K562 (cell line): ENCODE results near the gene MAST4. TPM values are rescaled to one million over a fixed set of nuclear protein-coding genes. Genes with fewer than 3 reads are reported as not detected.

ENCODE experiments used
- CBFB ChIP-seq: sonication (generic); formaldehyde crosslinking; IDR thresholded peaks from 2 replicates; pipeline ENCODE4 v1.4.0; 2020; ENCODE audit warnings: mild to moderate bottlenecking, missing genetic modification reagents
- COPS2 ChIP-seq: fragments of 450-650 bp; conservative IDR thresholded peaks from 2 replicates; pipeline ENCODE4 v1.6.1; 2016; ENCODE audit warnings: mild to moderate bottlenecking, moderate library complexity
- CREBBP ChIP-seq: IDR thresholded peaks from one replicate; pipeline ENCODE4 v1.6.1; 2012; ENCODE audit warnings: low read depth, mild to moderate bottlenecking, control low read depth, inconsistent platforms, low read length
- CUX1 ChIP-seq: fragments of 200-800 bp; sonication (Bioruptor generic); IDR thresholded peaks from 2 replicates; pipeline ENCODE4 v1.6.1; 2016; ENCODE audit warnings: missing genetic modification characterization, missing compliant biosample characterization
- ELF1 ChIP-seq: fragments of 200-800 bp; sonication (Bioruptor generic); IDR thresholded peaks from 2 replicates; pipeline ENCODE4 v1.6.1; 2016; ENCODE audit warnings: missing genetic modification characterization, missing compliant biosample characterization
- FOXA1 ChIP-seq: fragments of 450-650 bp; IDR thresholded peaks from 2 replicates; pipeline ENCODE4 v1.6.1; 2016; ENCODE audit warnings: mild to moderate bottlenecking, borderline replicate concordance
- FOXJ2 ChIP-seq: fragments of 200-800 bp; sonication (Bioruptor generic); IDR thresholded peaks from 2 replicates; pipeline ENCODE4 v1.6.1; 2016; ENCODE audit warnings: missing genetic modification characterization, missing compliant biosample characterization
- GATAD2B ChIP-seq: fragments of 450-650 bp; IDR thresholded peaks from 2 replicates; pipeline ENCODE4 v1.6.1; 2017; ENCODE audit warnings: mild to moderate bottlenecking, borderline replicate concordance
- JUN ChIP-seq, 2 experiments: sonication (generic) in 1 of 2; formaldehyde crosslinking in 1 of 2; IDR thresholded peaks; 2 replicates each; pipeline versions ENCODE4 v1.6.1 to v1.8.0; 2012 to 2022; ENCODE audit warnings: borderline replicate concordance in 2 of 2, mild to moderate bottlenecking in 2 of 2, improper control_type of control experiment in 1 of 2, low read depth in 1 of 2, low read length in 1 of 2, missing genetic modification reagents in 1 of 2
- MEF2A ChIP-seq: IDR thresholded peaks from 2 replicates; pipeline ENCODE4 v1.6.1; 2011; ENCODE audit warnings: low read depth, mild to moderate bottlenecking, low read length, moderate library complexity; ENCODE audit not compliant: control insufficient read depth
- PML ChIP-seq: IDR thresholded peaks from 2 replicates; pipeline ENCODE4 v1.6.1; 2012; ENCODE audit warnings: low read length, inconsistent platforms
- PRMT5 ChIP-seq: sonication (generic); formaldehyde crosslinking; IDR thresholded peaks from 2 replicates; pipeline ENCODE4 v1.5.0; 2020; ENCODE audit warnings: missing genetic modification reagents
- ZFP1 ChIP-seq: fragments of 450-650 bp; formaldehyde crosslinking; IDR thresholded peaks from 2 replicates; pipeline ENCODE4 v1.4.0; 2020; ENCODE audit warnings: mild to moderate bottlenecking, mixed read lengths
- ZMIZ1 ChIP-seq, 2 experiments: fragments of 150-350 bp in 1 of 2; IDR thresholded peaks; 2 replicates each; pipeline ENCODE4 v1.6.1; 2012 to 2016; ENCODE audit warnings: low read depth in 2 of 2, low read length in 2 of 2, mild to moderate bottlenecking in 1 of 2, moderate library complexity in 1 of 2
- ZNF12 ChIP-seq: sonication (generic); formaldehyde crosslinking; IDR thresholded peaks from 2 replicates; pipeline ENCODE4 v1.4.0; 2020; ENCODE audit warnings: mild to moderate bottlenecking, missing genetic modification reagents
- ZNF347 ChIP-seq: fragments of 450-650 bp; formaldehyde crosslinking; IDR thresholded peaks from 2 replicates; pipeline ENCODE4 v1.4.0; 2020; ENCODE audit warnings: low read depth, mild to moderate bottlenecking, moderate library complexity
- ZNF76 ChIP-seq: fragments of 250-450 bp; sonication (Bioruptor Pico); IDR thresholded peaks from 2 replicates; pipeline ENCODE4 v1.4.0; 2020; ENCODE audit warnings: mild to moderate bottlenecking, moderate library complexity, borderline replicate concordance
- polyA plus RNA-seq, 8 experiments: library from polyadenylated mRNA; depleted of rRNA in 4 of 8; stranded (reverse) in 5 of 8; unstranded in 3 of 8; fragments of >200 nt; fragmentation: Nextera tagmentation in 2 of 8; fragmentation: Illumina TruSeq in 1 of 8; extraction: Ambion mirVana in 2 of 8; extraction: Trizol in 1 of 8; gene quantifications; 2 replicates each; pipeline versions ENCODE4 v1.2.1 to v1.2.3, GENCODE V29; 2011 to 2014; ENCODE audit warnings: inconsistent platforms in 1 of 8, missing spikeins in 1 of 8
- total RNA-seq, 7 experiments: library from RNA; depleted of rRNA in 6 of 7; stranded (reverse); fragments of >200 nt in 6 of 7; fragmentation: Illumina TruSeq in 2 of 7; extraction: Trizol in 2 of 7; gene quantifications; 2 replicates each; pipeline versions ENCODE4 v1.2.1 to v1.2.3, GENCODE V29; 2011 to 2021; ENCODE audit warnings: low replicate concordance in 1 of 7
- TF ChIP-seq, protein P1 (sequence below): sonication (generic); IDR thresholded peaks from 2 replicates; pipeline ENCODE4 v1.6.1; 2016

Gene MAST4
- total and polyA plus RNA-seq, 9 of the 15 experiments (the other 6 are each of a cell fraction or from before 2014, with no cell fraction given), result 0.88 to 10.1 (median 5.2) TPM

DNA sequence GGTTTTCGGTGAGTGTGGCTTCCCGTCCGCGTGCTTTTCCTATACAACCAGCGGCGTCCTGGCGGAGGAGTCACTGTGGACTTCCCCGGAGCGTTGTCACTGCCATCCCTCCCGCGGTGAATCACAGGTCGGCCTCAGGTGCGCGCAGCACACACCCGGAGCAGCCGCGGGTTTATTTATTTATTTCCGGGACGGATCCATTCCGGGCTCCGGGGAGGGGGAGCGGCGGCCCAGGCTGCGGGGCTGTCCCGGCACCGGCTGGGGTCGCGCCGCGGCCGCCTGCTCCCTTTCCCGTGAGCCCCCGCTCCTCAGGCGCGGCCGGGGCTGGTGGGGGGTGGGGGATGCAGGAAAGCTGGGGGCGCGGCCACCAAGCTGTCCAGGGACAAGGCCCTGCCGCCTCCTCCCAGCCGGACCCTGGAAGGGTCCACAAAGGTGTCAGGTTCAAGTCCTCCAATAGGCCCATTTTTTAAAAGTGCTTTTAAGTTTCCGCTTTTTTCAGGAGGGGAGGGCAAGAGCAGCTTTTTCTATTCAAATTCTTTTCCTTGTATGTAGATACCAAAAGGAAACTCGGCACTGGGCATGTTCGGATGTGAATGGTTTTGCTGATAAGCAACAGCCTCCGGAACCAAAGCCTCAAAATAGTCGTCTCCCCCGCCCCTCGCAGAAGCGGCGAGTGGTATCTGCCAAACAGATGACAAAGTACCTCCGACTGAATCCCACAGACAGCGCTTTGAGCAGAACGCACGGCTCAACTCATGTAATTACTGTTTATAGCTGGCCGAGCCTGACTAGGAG, 407.9 kb downstream of the MAST4 start (continued):
- TF ChIP-seq CUX1 (CRISPR knock-in tag), result no peak
- TF ChIP-seq MEF2A, result peak; percentile 84
- TF ChIP-seq JUN (IDR thresholded peaks at IDR 0.05; ENCODE audit: borderline replicate concordance, low read depth, low read length), result 0 out of 2 replicates have a peak, but pooled peaks have one; percentile 12
- no peak for TF ChIP-seq JUN (CRISPR knock-in tag; IDR thresholded peaks at IDR 0.05; ENCODE audit: borderline replicate concordance)
- TF ChIP-seq FOXA1, result no peak
- TF ChIP-seq ELF1 (tag), result peak; percentile 52
- TF ChIP-seq PML, result peak; percentile 85
- TF ChIP-seq ZNF76 (CRISPR knock-in tag), result no peak
- TF ChIP-seq PRMT5, result no peak
- no peak for TF ChIP-seq CREBBP
- TF ChIP-seq GATAD2B, result 0 out of 2 replicates have a peak, but pooled peaks have one; percentile 54
- TF ChIP-seq CBFB (CRISPR knock-in tag), result no peak
- TF ChIP-seq, protein P1, sequence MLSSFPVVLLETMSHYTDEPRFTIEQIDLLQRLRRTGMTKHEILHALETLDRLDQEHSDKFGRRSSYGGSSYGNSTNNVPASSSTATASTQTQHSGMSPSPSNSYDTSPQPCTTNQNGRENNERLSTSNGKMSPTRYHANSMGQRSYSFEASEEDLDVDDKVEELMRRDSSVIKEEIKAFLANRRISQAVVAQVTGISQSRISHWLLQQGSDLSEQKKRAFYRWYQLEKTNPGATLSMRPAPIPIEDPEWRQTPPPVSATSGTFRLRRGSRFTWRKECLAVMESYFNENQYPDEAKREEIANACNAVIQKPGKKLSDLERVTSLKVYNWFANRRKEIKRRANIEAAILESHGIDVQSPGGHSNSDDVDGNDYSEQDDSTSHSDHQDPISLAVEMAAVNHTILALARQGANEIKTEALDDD, result peak; percentile 82
- no peak for TF ChIP-seq COPS2
- no peak for TF ChIP-seq ZNF12 (CRISPR knock-in tag)
- TF ChIP-seq ZNF347 (CRISPR knock-in tag), result no peak
- TF ChIP-seq ZFP1 (CRISPR knock-in tag), result no peak
- no peak for TF ChIP-seq FOXJ2 (tag)
- peak in 1 of 2 experiments; percentile 83; a peak in 2 of 4 replicates for TF ChIP-seq ZMIZ1 (IDR thresholded peaks at IDR 0.05; ENCODE audit: low read depth in 2 of 2, low read length in 2 of 2)
